Esophagus squamous epithelium (tissue), 5 donors: ENCODE results near the gene ALDH8A1. TPM values are rescaled to one million over a fixed set of nuclear protein-coding genes. Genes with fewer than 3 reads are reported as not detected.

Source experiments
- DNase-seq: peaks from one replicate; lab custom pipeline; 2025; lab: John Stamatoyannopoulos, UW
- H3K27ac ChIP-seq, 4 donors: fragments of 200-600 bp; sonication (generic); one replicate each; pipeline ENCODE4 v1.5.1; 2016 to 2019; ENCODE audit warnings: mild to moderate bottlenecking in 1 of 4
- H3K27me3 ChIP-seq, 4 donors: fragments of 200-600 bp; sonication (generic); 1 replicate in 3 of 4; 2 replicates in 1 of 4; pipeline versions ENCODE4 v1.5.1 to v1.6.0; 2017 to 2021; ENCODE audit warnings: antibody characterized with exemption in 1 of 4
- H3K36me3 ChIP-seq, 3 donors: fragments of 200-600 bp; sonication (generic); one replicate each; pipeline ENCODE4 v1.5.1; 2016 to 2019
- H3K4me1 ChIP-seq, 3 donors: fragments of 200-600 bp; sonication (generic); one replicate each; pipeline ENCODE4 v1.5.1; 2017 to 2019
- H3K4me3 ChIP-seq, 4 donors: fragments of 200-600 bp; sonication (generic); 1 replicate in 3 of 4; 2 replicates in 1 of 4; pipeline ENCODE4 v1.5.1; 2016 to 2019; ENCODE audit warnings: mild to moderate bottlenecking in 2 of 4, moderate library complexity in 1 of 4
- H3K9me3 ChIP-seq, 3 donors: fragments of 200-600 bp; sonication (generic); one replicate each; pipeline ENCODE4 v1.5.1; 2016 to 2019
- POLR2A ChIP-seq, 4 donors: fragments of 450-650 bp; IDR thresholded peaks; one replicate each; pipeline ENCODE4 v1.6.1; 2017; ENCODE audit warnings: antibody characterized with exemption in 4 of 4, mild to moderate bottlenecking in 4 of 4, moderate library complexity in 3 of 4
- WGBS, 2 donors: methylation state at CpG; one replicate each; pipeline ENCODE4 v1.1.5; 2018; 5-methylcytosine and 5-hydroxymethylcytosine counted together
- intact Hi-C: fragments of 100-400 bp; cut with DNase I; formaldehyde crosslinking; loops from one replicate; pipeline ENCODE4 v1.15.0; 2022
- total RNA-seq, 4 donors: library from RNA; depleted of rRNA; stranded (reverse); fragments of >200 nt; gene quantifications; one replicate each; pipeline ENCODE4 v1.1.0, GENCODE V29; 2016
- TF ChIP-seq, protein P1 (sequence below), 6 experiments: fragments of 450-650 bp in 4 of 6; fragments of 200-600 bp in 2 of 6; sonication (generic) in 2 of 6; IDR thresholded peaks; one replicate each; pipeline ENCODE4 v1.5.1; 2016 to 2019; ENCODE audit warnings: antibody characterized with exemption in 6 of 6, mild to moderate bottlenecking in 4 of 6, moderate library complexity in 4 of 6
- donor health status: DM: yes; HTN: yes; CAD: no.

The ALDH8A1 gene
- total RNA-seq, 4 donors from 2014 or later, result 0.13 to 0.76 (median 0.62) TPM; not detected in 1

- Histone ChIP-seq H3K27me3 (no peaks in the 10 kb centered on the region), H3K36me3 (no peaks in the 10 kb centered on the region), H3K9me3 (no peaks in the 10 kb centered on the region), H3K4me1 (no peaks in the 10 kb centered on the region), H3K27ac (no peak overlapping the region), H3K4me3 (no peak overlapping the region)
- intact Hi-C loops, result no loop called here
- TF ChIP-seq POLR2A (IDR thresholded peaks at IDR 0.05), result no peak
- TF ChIP-seq, protein P1, sequence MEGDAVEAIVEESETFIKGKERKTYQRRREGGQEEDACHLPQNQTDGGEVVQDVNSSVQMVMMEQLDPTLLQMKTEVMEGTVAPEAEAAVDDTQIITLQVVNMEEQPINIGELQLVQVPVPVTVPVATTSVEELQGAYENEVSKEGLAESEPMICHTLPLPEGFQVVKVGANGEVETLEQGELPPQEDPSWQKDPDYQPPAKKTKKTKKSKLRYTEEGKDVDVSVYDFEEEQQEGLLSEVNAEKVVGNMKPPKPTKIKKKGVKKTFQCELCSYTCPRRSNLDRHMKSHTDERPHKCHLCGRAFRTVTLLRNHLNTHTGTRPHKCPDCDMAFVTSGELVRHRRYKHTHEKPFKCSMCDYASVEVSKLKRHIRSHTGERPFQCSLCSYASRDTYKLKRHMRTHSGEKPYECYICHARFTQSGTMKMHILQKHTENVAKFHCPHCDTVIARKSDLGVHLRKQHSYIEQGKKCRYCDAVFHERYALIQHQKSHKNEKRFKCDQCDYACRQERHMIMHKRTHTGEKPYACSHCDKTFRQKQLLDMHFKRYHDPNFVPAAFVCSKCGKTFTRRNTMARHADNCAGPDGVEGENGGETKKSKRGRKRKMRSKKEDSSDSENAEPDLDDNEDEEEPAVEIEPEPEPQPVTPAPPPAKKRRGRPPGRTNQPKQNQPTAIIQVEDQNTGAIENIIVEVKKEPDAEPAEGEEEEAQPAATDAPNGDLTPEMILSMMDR (IDR thresholded peaks at IDR 0.05), result no peak
- no peak for DNase-seq
- WGBS, 2 donors, result 44 to 80% methylated on average over 2 to 4 of the region's 4 CpGs
Measured at GRCh38 chr6:134875367-134875766, 74.5 kb downstream of the ALDH8A1 start.

GRCh38 chr6:134873500-134874388 lies 76.2 kb downstream of the ALDH8A1 start:
- no peaks in the 10 kb centered on the region for H3K4me1 ChIP-seq
- intact Hi-C loops, result no loop called here
- H3K4me3 ChIP-seq, result no peak overlapping the region
- no peaks in the 10 kb centered on the region for H3K9me3 ChIP-seq
- no peaks in the 10 kb centered on the region for H3K27me3 ChIP-seq
- H3K27ac ChIP-seq, result no peak overlapping the region
- TF ChIP-seq, protein P1 (IDR thresholded peaks at IDR 0.05), result no peak
- no peak for TF ChIP-seq POLR2A (IDR thresholded peaks at IDR 0.05)
- no peaks in the 10 kb centered on the region for H3K36me3 ChIP-seq
- DNase-seq, result no peak
- WGBS, 2 donors, result 57 to 80% methylated on average over 2 to 6 of the region's 7 CpGs

GRCh38 chr6:134870677-134871498 lies 79.0 kb downstream of the ALDH8A1 start:
- WGBS, 2 donors, result 52 to 58% methylated on average over 9 of the region's 9 CpGs
- TF ChIP-seq, protein P1 (IDR thresholded peaks at IDR 0.05), result no peak
- TF ChIP-seq POLR2A (IDR thresholded peaks at IDR 0.05), result no peak
- Histone ChIP-seq H3K9me3 (no peaks in the 10 kb centered on the region), H3K4me3 (no peak overlapping the region), H3K4me1 (no peaks in the 10 kb centered on the region), H3K36me3 (no peaks in the 10 kb centered on the region), H3K27ac (peak overlapping the region in 1 of 4 donors; percentile 43), H3K27me3 (no peaks in the 10 kb centered on the region)
- DNase-seq, result no peak
- intact Hi-C loops, result no loop called here

DNA sequence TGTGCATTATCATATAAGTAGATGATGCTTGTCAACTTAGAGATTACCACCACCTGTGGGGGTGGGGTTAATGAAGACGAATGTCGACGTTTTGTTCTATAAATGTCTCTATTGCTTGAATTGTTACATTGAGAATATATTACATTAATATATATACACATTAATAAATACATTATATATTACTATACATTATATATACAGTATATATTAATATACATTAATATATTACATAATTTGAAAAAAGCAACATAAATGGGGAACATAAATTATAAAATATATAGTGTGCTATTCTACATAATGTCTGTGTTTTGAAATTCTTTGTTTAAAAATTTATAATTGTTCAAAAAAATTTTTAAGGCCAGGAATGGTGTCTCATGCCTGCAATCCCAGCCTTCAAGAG lies 81.1 kb downstream of the ALDH8A1 start:
- no peaks in the 10 kb centered on the region for H3K27me3 ChIP-seq
- H3K36me3 ChIP-seq, result no peaks in the 10 kb centered on the region
- no peak overlapping the region for H3K27ac ChIP-seq
- no peak overlapping the region for H3K4me3 ChIP-seq
- no peaks in the 10 kb centered on the region for H3K4me1 ChIP-seq
- TF ChIP-seq, protein P1 (IDR thresholded peaks at IDR 0.05), result no peak
- 59 to 75% methylated on average over 3 of the region's 3 CpGs for WGBS, 2 donors
- intact Hi-C loops, result no loop called here
- DNase-seq, result no peak
- H3K9me3 ChIP-seq, result no peaks in the 10 kb centered on the region

Other genes starting within 250 kb of the ALDH8A1 start
- 10 to 100 TPM; 41.6 to 65.3 (median 45.8) TPM for gene HBS1L, start 104.7 kb upstream of the ALDH8A1 start, total RNA-seq
- 1 to 10 TPM; 2.6 to 6.9 (median 3.1) TPM for gene MYB, start 231.2 kb upstream of the ALDH8A1 start, total RNA-seq